Islet precursor cell (in vitro differentiated cells): ENCODE measurements around the gene HOMER1.
"Not testable (repeated sequence)": the region's sequence is repeated elsewhere in the genome, so short reads cannot be mapped to it uniquely, and the experiment has no call there.

Source experiments
- DNase-seq: peaks from one replicate; pipeline ENCODE4 v3.0.0-alpha.2; 2018

HOMER1 gene

GRCh38 chr5:79408028-79408427 lies 105.9 kb downstream of the HOMER1 start:
- DNase-seq = no peak

DNA sequence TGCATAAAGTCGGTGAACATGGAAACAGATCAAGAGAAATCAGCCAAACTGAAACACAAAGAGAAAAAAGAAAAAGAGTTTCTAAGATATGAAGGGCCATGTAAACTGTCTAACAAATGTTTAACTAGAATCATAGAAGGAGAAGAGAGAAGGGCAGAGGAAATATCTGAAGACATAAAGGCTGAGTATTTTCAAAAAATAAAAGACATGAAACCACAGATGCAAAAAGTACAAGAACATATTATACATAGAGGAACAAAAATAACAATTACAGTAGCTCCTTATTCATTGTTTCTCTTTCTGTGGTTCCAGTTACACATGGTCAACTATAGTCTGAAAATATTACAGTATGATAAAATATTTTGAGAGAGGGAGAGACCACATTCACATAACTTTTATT lies 106.3 kb downstream of the HOMER1 start:
- DNase-seq = no peak

- no peak for DNase-seq
Measured at GRCh38 chr5:79401216-79401615, 112.7 kb downstream of the HOMER1 start.

- DNase-seq = no peak
Measured at GRCh38 chr5:79399046-79399445, 114.9 kb downstream of the HOMER1 start.

DNA sequence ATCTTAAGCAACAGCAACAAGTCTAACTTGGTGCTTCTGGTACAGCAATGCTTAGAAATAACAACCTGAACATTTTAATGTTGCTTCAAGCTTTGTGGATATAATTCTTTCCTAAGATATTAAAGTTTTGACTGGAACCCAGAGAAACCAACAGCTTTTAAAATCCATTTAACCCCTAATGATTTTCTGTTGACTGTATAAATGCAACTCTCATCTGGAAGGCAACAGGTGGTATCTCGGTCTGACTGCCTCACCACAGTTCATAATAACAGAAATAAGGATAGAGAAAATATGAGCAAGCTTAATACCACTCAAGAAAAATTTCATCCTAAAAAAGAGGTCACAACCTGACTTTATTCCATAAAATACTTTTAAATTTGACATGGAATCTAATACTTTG lies 116.9 kb downstream of the HOMER1 start:
- no peak for DNase-seq

- no peak for DNase-seq
Measured at GRCh38 chr5:79396265-79396664, 117.7 kb downstream of the HOMER1 start.

GRCh38 chr5:79395296-79395695 lies 118.6 kb downstream of the HOMER1 start:
- no peak for DNase-seq

GRCh38 chr5:79392776-79393175 lies 121.2 kb downstream of the HOMER1 start:
- DNase-seq = no peak

DNA sequence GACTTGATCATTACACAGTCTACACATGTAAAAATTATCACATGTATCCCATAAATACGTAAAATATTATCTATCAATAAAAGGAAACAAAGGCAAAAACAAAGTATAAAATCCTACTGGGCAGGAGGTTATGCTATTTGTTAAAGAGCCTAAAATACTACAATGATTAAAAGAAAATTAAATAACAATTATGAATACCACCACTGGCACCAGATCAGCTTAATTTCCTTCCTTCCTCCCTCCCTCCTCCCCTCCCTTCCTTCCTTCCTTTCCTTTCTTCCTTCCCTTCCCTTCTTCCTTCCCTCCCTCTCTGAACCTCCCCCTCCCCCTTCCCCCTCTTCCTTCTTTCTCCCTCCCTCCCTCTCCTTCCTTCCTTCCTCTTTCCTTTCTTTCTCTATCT lies 127.3 kb downstream of the HOMER1 start:
- no peak for DNase-seq

DNA sequence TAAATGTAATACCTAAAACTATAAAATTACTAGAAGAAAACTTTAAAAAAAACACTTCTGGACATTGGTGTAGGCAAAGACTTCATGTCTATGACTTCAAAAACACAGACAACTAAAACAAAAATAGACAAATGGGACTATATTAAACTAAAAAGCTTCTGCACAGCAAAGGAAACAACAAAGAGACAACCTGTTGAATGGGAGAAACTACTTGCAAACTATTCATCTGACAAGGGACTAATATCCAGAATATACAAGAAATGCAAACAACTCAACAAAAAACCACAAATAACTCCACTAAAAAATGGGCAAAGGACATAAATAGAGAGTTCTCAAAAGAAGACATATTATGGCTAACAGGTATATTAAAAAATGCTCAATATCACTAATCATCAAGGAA lies 128.8 kb downstream of the HOMER1 start:
- DNase-seq = not testable (repeated sequence)

- DNase-seq = no peak
Measured at GRCh38 chr5:79378510-79379186, 135.3 kb downstream of the HOMER1 start.

- DNase-seq = no peak
Measured at GRCh38 chr5:79357398-79357797, 156.5 kb downstream of the HOMER1 start.

GRCh38 chr5:79349881-79350280 lies 164.1 kb downstream of the HOMER1 start:
- DNase-seq = no peak

DNA sequence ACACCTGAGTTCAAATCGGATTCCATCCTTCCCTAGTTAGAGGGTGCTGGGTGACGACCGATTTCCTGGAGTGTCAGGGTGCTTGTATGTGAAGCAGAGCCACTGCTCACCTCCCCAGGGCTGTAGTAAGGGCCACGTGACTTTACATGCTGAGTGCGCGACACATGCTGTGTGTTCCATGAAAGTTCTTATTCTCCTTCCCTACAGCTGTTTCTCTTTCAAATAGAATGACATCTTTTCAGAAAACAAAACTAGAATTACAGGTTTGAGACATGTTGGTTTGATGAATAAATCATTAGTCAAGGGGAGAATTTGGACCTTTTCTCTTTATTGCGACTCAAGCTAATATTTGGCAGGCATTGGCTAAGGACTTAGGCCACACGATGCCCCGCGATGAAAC lies 164.9 kb downstream of the HOMER1 start:
- DNase-seq = no peak

GRCh38 chr5:79346420-79346824 lies 167.5 kb downstream of the HOMER1 start:
- peak; percentile 59 for DNase-seq

GRCh38 chr5:79333852-79334557 lies 179.9 kb downstream of the HOMER1 start:
- DNase-seq = no peak

GRCh38 chr5:79330071-79330470 lies 183.9 kb downstream of the HOMER1 start:
- DNase-seq = no peak

DNA sequence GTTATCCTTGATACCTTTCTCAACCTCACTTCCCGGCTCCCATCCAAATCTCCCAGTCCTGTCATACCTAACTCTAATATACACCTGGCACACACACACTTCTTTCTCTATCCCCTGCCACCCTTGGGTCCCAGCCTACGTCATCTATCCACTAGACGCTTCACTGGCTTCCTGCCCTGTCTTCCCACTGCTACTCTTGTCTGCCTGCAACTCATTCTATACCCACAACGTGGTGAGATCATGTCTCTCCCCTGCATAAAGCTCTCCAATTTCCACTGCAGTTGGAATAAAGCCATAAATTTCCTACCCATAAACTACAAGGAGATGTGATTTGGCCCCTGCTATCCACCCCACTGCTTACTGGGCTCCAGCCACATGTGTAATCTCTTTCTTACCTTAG lies 184.5 kb downstream of the HOMER1 start:
- DNase-seq = no peak
